GM21737 (cell line): ENCODE measurements around the gene CIZ1.
"Not testable (repeated sequence)": the region's sequence is repeated elsewhere in the genome, so short reads cannot be mapped to it uniquely, and the experiment has no call there.

Experiments used
- ATAC-seq: cut with Tn5 transposase; IDR thresholded peaks from one replicate; pipeline ENCODE4 v1.9.1; 2021; ENCODE audit warnings: mild to moderate bottlenecking, moderate library complexity; ENCODE audit not compliant: unreplicated experiment

CIZ1 gene

DNA sequence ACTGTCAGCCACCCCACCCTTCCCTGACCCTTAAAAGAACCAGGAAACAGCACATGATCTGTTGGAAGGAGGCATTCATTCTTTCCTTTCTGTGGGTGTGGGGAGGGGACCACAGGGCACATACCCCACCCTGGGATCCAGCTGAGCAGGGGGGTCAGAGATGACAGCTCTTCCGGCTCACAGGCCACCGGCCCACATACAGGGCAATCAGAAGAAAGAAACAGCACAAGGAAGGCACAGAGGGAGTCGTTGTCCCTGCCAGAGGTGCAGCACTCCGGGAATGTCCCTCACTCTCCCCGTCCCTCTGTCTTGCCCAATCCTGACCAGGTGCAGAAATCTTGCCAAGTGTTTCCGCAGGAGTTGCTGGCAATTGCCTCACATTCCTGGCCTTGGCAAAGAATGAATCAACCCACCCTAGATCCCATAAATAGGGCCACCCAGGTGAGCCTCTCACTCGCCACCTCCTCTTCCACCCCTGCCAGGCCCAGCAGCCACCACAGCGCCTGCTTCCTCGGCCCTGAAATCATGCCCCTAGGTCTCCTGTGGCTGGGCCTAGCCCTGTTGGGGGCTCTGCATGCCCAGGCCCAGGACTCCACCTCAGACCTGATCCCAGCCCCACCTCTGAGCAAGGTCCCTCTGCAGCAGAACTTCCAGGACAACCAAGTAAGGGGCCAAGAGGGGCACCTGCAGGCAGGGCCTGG lies 42.2 kb downstream of the CIZ1 start, which contains the start of gene LCN2:
Gene LCN2 (plus strand): TSS at position 453 of the 701 bp plus-strand sequence. CDS start 73 bp downstream, at position 526.
- ATAC-seq, result no peak

DNA sequence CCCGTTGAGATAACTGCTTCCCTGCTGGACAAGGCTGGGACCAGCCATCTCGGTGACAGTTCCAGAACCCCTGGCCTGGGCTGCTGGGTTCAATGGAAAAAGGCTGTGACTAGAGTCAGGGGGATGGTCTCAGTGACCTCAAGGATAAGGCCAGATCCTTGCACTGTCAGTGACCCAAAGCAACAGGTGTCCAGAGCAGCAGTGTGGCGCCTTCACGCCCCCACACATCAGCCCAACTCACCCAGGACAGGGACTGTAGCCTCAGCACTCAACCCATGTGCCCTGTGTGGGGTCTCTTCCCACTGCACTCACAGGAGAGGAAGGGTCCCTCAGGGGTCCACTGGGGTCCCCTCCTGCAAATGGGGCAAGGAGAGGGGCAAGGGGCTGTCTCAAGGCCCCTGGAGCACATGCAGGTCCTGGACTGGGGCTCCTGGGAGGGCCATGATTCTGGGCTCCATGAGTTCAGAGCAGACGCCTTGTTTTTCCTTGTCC lies 42.8 kb downstream of the CIZ1 start:
- no peak for ATAC-seq

DNA sequence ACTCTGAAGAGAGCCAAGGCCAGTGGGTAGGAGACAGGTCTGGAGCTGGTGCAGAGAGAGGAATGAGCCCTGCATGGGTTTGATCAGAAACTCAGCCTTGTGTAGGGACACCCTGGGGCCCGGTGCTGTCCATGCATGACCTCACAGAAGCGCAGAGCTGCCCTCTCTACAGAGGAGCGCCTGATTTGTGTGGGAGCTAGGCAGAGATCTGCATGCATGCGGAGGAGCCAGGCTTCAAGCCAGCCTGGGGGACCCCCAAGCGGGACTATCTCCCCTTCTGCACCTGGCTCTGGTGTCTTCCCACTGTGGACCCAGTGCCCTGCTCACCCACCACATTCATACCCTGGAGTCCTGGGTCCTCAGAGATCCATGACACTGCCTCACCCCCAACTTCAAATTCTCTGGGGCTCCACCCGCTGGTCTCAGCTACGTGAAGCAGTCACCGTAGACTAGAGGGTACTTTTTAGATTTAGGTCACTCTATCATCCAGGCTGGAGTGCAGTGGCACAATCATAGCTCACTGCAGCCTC lies 44.7 kb downstream of the CIZ1 start:
- no peak for ATAC-seq

DNA sequence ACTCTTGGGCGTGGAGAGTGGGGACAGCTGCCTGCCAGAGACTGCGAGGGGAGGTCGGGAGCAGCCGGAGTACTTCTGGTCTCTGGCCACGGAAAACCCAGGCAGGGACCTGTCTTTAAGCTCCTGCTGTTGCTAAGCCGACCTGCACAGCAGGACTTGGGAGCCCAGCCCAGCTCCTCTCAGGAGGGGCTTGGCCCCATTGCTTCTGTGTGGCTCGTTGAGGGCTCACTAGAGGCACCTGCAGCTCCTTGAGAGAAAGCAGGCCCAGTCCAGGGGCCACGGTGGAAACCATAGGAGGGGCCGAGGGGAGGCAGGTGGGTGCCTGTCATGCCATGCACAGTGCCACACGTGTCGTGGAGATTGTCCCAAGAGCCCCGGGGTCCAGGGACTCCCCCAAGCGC lies 45.4 kb downstream of the CIZ1 start:
- no peak for ATAC-seq

DNA sequence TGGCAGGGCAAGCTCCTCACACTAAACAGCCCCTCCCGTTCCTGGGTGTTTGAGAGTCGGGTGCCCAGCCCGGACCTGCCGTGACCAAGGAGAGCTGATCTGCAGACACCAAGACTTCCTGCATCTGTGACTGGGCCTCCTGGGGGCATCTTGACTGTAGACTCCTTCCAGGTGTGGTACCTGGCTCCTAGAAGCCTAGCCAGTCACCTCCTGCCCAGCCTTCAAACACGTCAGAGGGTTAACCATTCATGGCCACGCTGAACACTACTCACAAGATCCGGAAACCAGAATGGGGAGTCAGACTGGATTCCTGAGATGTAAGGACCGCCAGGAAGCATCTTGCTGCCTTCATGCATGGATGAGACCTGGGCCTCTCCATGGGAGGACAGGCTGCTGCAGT lies 45.8 kb downstream of the CIZ1 start:
- ATAC-seq, result no peak

DNA sequence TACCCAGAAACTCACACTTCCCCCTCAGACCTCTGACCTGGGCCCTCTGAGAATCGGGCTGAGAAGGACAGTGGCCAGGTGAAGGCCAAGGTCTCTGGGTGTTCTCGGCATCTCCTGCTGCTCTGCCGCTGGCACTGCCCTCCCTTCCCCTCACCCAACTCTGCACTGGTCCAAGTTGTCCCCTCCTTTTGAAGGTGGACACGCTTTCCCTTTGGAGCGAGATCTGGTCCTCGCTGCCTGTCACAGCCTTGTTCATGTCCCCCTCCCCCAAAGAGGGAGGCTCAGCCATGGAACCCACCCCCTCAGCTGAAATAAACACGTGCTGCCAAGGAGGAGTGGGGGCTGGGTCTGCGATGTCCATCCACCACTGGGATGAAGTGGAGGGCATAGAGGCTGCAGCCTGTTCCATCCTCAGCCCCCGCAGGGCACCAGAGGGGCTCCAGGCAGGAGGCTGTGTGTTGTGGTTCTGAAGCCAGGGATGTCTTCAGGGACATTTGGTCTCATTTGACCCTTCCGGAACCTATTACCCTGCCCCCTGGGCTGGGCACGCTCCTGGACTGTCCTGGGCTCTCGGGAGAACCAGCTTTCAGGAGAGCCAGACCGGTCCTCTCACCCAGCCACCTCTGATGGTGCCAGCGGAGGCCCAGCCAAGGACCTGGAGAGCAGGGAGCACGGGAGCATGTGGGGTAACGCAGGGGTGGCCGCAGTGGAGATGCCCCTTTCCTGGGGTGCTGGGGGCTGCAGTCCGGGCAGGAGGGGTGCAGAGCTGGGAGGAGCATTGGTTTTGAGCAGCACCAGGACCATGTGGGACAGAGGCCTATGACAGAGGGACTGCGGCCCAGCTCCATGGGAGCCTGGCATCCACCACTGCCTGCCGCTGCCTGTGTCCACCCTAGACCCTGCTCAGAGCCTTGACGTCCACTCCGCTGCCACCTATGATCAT lies 46.9 kb downstream of the CIZ1 start:
- no peak for ATAC-seq

DNA sequence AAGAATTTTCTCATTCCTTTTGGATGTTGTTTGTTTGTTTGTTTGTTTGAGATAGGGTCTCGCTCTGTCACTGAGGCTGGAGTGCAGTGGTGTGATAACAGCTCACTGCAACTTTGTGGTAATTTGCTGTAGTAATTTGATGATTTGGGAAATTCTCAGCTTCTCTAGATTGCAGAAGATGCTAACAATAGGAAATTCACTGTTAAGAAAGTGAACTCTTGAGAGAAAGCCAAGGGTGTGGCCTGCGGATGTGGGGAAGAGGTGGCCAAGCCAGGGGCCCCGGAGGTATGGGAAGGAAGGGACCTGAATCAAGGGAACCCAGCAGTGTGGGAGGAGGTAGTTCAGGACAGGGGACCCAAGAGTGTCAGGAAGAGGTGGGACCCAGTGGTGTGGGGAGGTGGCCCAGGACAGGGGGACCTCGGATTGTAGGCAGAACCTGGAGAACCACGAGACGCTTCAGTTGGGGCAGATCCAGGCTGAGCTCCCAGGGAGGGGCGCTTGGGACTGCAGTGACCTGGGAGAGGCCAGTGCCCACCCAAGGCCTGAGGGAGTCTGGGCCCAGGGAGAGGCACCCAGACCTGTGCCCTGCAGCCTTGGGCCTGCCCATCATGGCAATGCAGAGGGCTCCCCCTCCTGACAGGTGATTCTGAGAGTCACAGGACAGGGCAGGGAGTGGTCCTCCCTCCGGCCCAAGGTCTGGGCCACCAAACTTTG lies 47.7 kb downstream of the CIZ1 start:
- no peak for ATAC-seq

DNA sequence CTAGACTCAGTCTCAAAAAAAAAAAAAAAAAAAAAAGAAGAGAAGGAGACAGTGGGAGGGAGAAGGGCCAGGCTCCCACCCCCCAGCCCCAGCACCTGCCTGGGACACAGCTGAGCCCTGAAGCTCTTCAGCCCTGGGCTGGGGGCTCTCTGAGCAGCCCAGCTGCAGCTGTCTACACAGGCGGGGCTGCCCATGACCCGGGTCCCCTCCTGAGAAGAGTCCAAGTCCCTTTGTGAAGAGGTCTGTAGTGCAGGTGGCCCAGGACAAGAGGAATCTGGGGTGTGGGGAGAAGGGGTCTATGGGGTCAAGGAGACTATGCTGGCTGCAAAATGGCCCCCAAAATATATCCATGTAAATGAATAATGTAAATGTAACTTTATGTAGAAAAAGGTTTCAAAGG lies 48.8 kb downstream of the CIZ1 start:
- ATAC-seq, result no peak

DNA sequence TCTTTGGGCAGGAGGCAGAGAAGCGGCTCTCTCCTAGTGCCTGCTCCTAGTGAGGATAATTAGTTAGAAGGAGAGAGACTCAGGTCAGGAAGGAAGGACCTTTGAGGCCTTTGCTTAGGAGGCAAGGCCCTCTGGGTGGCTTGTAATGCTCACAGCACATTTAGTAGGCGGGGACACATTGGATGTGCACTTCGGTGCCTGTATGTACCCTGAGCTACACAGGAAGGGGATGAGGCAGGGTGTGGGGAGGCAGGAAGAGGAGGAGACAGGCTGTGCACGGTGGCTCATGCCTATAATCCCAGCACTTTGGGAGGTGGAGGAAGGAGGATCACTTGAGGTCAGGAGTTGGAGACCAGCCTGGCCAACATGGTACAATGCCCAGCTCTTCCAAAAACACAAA lies 49.3 kb downstream of the CIZ1 start:
- ATAC-seq, result no peak

DNA sequence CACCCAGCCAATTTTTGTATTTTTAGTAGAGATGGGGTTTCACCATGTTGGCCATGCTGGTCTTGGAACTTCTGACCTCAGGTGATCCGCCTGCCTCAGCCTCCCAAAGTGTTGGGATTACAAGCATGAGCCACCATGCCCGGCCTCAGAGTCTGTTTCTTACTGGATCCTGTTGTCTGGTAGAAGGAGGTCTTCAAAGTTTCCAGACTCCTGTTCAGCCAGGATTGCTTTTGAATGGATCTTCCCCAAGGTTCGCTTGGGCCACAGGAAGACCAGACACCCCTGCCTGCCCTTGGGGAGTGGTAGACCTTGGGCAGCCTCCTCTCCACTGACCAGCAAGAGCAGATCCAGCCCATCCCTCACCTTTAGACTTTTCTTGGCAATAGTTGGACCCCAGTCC lies 49.8 kb downstream of the CIZ1 start:
- ATAC-seq, result no peak

DNA sequence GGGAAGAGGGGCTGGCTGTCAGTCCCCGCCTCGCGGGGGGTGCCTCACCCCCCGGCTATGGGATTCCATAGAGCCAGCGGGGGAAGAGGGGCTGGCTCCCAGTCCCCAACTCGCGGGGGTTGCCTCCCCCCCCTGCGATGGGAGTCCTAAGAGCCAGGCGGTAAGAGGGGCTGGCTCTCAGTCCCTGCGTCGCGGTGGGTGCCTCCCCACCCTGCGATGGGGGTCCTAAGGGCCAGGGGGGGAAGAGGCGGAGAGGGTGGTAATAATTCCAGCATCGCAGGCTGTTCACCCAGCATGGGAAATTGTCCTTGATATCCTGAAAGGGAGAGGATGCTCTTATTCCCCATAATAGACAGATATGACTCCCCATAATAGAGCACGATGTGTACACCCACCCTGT lies 51.8 kb downstream of the CIZ1 start:
- no peak for ATAC-seq

DNA sequence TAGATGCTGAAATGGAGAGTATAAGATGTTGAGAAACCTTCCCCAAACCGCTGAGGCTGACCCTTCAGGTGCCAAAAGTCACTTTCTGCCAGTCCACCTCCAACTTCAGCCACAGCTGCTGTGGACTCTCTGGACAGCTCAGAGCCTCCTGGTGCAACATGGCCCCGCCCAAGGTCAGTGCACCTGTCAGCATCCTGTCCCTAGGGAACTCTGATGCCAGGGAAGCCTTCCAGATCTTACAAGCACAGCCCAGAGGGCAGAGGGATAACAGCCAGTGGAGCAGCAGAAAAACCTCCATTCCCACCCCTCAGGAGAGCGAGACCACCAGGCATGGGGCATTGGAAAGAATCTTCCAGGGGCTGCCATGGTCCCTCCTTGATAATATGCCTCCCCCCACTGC lies 53.4 kb downstream of the CIZ1 start:
- no peak for ATAC-seq

DNA sequence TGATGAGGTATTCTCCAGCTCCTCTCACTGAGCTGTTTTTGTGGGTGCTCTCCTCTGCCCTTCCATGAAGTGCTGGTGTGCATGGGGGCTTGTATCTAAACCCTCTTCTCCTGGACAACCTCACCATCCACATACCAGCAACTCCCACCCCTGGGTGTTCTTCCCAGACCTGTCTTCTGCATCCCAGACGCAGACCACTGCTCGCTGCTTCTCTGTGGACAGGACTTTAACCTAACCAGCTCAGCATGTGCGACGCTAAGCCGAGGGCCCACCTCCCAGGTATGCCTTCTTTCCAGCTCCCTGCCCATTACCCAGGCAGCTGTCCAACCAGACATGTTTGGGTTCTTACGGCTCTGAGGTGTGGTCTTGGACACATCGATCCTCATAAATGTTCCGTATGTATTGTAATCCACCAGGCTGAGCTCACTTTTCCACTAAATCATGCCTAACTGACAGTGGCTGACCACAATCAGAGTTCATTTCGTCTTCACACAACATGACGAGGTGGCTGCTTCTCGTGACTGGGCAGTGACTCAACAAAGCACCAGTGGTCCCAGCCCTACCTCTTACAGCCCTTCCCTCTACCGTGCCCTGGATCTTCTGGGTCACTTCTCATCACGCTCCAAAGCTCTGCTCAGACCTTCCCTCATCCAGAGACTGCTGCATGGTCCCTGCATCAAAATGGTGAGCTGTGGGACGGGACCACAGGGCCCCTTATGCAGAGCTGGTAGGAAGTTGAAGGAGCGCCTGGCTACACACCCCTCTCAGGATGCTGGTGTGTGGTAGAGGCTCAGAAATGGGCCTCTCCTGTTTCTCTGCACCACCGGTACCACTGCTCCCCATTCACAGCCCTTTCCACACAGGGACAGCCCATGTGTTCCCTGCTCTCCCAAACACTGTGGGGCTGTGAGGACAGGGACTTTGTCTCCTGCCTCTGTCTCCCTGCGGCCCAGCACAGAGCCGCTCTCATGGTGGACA lies 54.3 kb downstream of the CIZ1 start:
- ATAC-seq, result no peak

DNA sequence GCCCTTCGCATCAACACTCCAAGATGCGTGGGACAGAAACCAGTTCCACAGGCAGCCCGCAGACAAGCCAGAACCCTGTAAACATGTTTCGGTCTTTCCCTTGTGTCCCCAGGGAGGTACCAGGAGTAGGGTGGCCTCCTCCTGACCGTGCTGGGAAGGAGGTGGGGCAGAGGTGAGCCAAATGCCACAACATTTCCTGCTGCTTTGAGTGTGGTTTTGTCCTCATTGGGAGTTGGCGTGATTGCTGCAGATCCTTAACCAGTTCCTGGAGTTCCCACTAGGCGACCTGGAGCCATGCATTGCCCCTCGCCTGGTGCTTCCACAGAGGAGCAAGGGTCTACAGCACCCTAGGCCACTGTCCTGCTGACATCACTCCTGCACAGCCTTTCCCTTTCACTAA lies 55.8 kb downstream of the CIZ1 start:
- ATAC-seq, result not testable (repeated sequence)

DNA sequence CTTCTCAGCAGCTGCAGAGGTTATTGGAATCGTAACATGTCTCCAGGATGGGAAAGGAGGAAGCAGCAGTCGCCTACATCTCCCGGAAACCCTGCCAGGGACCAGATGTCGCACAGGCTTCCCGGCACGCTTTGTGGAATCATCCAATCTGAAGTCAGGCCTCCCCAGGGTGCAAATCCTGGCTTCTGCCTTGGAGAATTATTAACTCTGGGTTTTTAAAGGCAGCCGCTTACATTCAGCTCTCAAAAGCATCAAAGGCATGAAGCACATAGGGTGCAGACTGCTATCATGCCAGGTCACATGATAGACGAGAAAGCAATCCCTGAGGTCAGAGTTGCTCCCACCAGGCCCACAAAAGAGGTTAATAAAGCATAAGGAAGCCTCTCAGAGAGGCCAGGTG lies 59.2 kb downstream of the CIZ1 start:
- ATAC-seq, result not testable (repeated sequence)

DNA sequence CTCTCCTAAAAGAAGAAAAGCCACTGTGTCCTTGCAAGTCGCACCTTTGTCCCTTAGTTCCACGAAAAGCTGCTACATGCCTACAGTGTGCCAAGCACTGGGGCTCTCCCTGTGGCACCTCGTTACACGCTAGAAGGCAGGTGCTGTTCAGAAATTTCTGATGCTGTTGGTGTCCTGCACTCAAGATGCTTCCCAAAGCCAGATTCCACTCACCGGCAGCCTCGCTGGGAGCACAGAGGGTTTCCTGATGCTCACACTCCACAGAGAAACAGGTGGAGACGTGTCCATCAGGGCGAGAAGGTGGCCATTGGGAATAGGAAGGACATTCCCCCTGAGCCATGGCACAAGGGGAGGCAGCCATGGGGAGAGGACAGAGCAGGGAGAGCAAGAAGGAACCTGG lies 60.0 kb downstream of the CIZ1 start:
- not testable (repeated sequence) for ATAC-seq

DNA sequence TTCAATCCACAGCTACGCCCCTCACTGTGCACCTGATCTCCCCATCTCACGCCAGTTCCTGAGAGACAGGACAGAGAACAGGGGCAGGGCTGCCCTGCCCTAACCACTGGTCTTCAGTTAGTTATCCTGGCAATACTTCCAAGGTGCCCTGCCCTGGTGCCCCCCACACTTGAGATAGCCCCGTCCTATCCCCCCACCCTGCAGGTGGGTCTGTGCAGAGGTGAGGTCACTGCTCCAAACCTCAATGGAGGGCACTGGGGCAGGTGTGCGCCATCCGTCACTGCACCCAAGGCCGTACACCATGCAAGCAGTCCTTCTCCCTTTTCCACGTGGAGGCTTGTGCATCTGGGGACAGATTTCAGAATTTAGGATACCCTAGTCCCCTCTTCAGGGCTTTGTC lies 60.7 kb downstream of the CIZ1 start:
- not testable (repeated sequence) for ATAC-seq

DNA sequence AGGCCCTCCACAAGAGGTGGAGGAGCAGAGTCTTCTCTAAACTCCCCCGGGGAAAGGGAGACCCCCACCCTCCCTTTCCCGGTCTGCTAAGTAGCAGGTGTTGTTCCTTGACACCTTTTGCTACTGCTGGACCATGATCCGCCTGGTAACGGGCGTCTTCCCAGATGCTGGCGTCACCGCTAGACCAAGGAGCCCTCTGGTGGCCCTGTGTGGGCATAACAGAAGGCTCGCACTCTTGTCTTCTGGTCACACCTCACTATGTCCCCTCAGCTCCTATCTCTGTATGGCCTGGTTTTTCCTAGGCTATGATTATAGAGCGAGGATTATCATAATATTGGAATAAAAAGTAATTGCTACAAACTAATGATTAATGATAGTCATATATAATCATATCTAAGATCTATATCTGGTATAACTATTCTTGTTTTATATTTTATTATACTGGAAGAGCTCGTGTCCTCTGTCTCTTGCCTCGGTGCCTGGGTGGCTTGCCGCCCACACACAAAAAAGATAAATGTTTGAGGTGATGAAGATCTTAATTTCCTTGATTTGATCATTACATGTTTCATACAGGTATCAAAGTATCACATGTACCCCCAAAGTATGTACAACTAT lies 61.3 kb downstream of the CIZ1 start:
- not testable (repeated sequence) for ATAC-seq

DNA sequence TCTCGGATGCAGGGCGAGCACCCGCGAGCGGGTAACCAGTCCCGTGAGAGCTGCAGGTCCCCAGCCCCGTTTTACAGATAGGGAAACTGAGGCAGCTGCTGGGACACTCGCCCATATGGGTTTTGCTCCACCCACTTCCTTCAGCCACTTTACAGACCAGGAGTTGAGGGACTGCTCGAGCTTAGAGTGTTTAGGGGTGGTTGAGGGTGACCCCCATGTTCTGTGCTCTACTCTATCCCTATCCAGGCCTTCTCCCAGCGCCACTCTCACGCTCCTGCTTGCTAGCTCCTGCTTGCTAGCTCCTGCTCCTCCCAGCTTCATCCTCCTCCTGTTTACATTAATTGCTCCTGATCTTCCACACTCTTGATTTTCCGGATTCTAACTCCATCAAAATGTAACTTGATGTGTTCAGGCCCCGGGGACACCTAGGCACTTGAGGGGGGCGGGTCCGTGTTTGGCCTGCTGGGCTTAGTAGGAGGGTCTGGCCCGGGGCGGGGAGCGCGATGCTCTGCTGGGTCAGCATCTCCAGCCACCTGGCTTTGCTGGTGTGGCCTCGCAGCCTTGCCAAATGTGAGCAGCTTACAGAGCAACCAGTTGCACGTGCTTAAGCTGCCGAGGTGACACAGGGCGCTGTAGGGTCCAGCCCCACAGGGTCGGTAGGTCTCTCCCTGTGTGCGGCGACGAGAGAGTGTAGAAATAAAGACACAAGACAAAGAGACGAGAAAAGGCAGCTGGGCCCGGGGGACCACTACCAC lies 62.4 kb downstream of the CIZ1 start:
- ATAC-seq, result no peak
